Coronary artery (tissue), 2 donors: ENCODE data around the gene STAG1.

Experiments
- DNase-seq: peaks from one replicate; pipeline ENCODE4 v3.0.0-alpha.2; 2017; ENCODE audit warnings: low spot score
- H3K27ac ChIP-seq, 2 donors: fragments of 200-600 bp; sonication (generic); one replicate each; pipeline ENCODE4 v1.5.1; 2016 to 2019
- H3K4me3 ChIP-seq: fragments of 200-600 bp; sonication (generic); 2 replicates; pipeline ENCODE4 v1.5.1; 2016; ENCODE audit warnings: mild to moderate bottlenecking, moderate library complexity
- TF ChIP-seq, protein P1 (sequence below): fragments of 200-600 bp; sonication (generic); IDR thresholded peaks from one replicate; pipeline ENCODE4 v1.5.1; 2019; ENCODE audit warnings: antibody characterized with exemption

STAG1 gene

GRCh38 chr3:136351905-136352304, 400.3 kb downstream of the STAG1 start:
- Histone ChIP-seq H3K27ac (no peak overlapping the region), H3K4me3 (no peak overlapping the region)
- no peak for DNase-seq
- TF ChIP-seq, protein P1, sequence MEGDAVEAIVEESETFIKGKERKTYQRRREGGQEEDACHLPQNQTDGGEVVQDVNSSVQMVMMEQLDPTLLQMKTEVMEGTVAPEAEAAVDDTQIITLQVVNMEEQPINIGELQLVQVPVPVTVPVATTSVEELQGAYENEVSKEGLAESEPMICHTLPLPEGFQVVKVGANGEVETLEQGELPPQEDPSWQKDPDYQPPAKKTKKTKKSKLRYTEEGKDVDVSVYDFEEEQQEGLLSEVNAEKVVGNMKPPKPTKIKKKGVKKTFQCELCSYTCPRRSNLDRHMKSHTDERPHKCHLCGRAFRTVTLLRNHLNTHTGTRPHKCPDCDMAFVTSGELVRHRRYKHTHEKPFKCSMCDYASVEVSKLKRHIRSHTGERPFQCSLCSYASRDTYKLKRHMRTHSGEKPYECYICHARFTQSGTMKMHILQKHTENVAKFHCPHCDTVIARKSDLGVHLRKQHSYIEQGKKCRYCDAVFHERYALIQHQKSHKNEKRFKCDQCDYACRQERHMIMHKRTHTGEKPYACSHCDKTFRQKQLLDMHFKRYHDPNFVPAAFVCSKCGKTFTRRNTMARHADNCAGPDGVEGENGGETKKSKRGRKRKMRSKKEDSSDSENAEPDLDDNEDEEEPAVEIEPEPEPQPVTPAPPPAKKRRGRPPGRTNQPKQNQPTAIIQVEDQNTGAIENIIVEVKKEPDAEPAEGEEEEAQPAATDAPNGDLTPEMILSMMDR, result no peak

DNA sequence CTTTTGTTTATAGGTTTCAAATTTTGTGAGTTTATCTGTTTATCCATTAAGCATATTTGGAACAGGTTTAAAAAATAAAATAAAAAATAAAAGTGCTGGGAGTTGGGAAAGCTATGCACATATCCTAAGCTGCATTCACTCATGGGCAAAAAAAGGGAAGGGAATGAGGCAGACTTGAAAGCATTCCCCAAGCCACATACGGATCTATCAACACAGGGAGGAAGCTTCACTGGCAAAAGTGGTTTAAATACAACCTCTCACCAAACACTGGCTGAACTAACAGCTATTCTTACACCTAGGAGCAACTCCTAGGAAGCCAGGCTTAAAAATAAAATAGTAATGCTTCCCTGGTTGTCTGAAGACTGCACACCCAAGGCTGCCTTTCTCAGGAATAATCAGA, 400.8 kb downstream of the STAG1 start:
- no peak for DNase-seq
- Histone ChIP-seq H3K4me3 (no peak overlapping the region), H3K27ac (no peak overlapping the region)
- TF ChIP-seq, protein P1, result no peak

GRCh38 chr3:136350557-136350956, 401.6 kb downstream of the STAG1 start:
- TF ChIP-seq, protein P1, result no peak
- Histone ChIP-seq H3K4me3 (no peak overlapping the region), H3K27ac (no peak overlapping the region)
- no peak for DNase-seq

DNA sequence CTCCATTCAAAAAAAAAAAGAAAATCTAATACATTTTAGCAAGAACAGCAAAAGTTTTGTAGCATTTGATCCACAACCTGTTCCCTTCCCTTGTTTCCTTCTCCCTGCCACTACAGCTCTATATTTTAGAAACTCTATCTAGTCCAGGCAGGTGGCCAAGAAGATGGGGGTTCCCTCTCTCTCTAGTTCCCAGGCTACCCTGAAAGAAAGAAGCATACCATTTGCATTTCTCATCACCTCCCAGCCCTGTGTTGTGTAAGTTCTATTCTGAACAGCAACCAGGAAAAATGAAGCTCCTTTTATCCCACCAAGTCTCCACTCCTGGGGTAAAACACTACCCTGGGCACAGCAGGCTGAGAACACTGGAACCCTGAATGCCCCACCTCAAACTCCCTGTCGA, 402.0 kb downstream of the STAG1 start:
- Histone ChIP-seq H3K4me3 (no peak overlapping the region), H3K27ac (no peak overlapping the region)
- no peak for DNase-seq
- TF ChIP-seq, protein P1, result no peak

- DNase-seq, result no peak
- no peak overlapping the region for H3K27ac ChIP-seq
- H3K4me3 ChIP-seq, result no peak overlapping the region
- TF ChIP-seq, protein P1, result no peak
Observed at GRCh38 chr3:136346486-136346885, 405.7 kb downstream of the STAG1 start.

DNA sequence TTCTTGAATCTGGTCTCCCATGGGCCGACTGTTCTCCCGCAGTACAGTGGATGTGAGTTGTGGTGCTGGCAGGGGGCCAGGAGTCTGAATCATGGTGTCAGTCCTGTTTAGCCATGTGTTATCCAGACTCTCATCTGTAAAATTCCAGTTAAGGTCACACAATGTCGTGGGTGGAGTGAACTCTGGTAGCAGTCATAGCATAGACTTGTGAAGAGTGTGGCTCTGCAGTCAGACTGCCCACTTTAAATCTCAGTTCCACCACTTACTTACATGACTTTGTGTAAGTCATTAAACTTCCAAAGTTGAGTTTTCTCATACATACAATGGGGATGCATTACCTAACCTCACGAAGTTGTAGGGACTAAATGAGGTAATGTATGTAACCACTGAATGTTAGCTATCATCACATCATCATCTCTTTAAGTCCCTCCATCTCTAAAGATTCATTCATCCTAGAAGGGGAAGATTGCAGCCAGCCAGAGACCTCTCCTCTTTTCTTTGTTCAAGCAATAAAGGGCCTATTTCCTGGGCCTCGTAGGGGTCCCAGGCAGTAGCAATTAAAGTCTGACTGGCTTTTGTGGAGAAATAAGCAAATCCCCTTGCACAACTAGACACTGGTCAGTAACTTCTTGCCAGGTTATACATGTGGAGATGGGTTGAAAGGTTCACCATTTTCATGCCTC, 408.2 kb downstream of the STAG1 start:
- peak; percentile 77 for DNase-seq
- Histone ChIP-seq H3K27ac (peak overlapping the region in 1 of 2 donors; percentile 31), H3K4me3 (no peak overlapping the region)
- TF ChIP-seq, protein P1, result no peak

GRCh38 chr3:136343446-136343845, 408.7 kb downstream of the STAG1 start:
- TF ChIP-seq, protein P1, result no peak
- H3K4me3 ChIP-seq, result no peak overlapping the region
- H3K27ac ChIP-seq, result peak overlapping the region in 1 of 2 donors; percentile 31
- DNase-seq, result no peak
